Measurements from ENCODE around the gene PACS1.
"Not testable (repeated sequence)": the region's sequence is repeated elsewhere in the genome, so short reads cannot be mapped to it uniquely, and the experiment has no call there.

The PACS1 gene

DNA sequence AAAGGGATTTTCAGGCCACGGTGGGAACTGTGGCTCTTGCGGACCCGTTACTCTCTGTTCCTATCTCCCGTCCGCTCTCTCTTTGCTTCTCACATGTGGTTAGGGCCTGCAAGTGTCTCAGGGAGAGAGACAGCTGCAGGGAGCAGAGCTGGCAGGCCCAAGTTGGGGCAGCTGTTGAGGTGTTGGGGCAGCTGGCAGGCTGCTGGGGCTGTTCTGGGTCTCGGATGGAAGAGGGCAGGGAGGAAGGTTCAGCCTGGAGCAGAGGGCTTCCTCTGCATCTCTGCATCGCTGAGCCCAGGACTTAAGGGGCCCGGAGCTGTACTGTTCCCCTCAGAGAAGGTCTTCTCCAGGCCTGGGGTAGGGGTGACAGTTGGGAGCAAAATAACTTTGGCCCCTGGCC, 205.3 kb downstream of the PACS1 start:
- DNase-seq (ENCODE audit: low read depth in 2 of 2): no peak

DNA sequence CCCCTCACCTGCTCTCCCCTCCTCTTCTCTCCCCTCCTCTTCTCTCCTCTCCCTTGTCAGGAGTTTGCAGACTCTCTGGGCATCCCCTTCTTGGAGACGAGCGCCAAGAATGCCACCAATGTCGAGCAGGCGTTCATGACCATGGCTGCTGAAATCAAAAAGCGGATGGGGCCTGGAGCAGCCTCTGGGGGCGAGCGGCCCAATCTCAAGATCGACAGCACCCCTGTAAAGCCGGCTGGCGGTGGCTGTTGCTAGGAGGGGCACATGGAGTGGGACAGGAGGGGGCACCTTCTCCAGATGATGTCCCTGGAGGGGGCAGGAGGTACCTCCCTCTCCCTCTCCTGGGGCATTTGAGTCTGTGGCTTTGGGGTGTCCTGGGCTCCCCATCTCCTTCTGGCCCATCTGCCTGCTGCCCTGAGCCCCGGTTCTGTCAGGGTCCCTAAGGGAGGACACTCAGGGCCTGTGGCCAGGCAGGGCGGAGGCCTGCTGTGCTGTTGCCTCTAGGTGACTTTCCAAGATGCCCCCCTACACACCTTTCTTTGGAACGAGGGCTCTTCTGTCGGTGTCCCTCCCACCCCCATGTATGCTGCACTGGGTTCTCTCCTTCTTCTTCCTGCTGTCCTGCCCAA, 206.0 kb downstream of the PACS1 start:
- no peak for DNase-seq (ENCODE audit: low read depth in 2 of 2)

DNA sequence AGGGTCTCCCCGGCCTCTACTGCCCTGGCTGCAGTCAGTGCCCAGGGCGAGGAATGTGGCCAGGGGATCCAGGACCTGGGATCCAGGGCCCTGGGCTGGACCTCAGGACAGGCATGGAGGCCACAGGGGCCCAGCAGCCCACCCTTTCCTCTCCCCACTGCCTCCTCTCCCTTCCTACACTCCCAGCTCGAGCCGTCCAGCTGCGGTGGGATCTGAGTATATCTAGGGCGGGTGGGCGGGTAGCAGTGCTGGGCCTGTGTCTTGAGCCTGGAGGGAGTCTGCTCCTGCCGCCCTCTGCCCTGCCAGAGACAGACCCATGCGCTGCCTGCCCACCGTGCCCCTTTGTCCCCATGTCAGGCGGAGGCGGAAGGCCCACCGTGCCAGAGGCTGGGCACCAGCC, 206.5 kb downstream of the PACS1 start:
- DNase-seq (ENCODE audit: low read depth in 2 of 2): not testable (repeated sequence)

DNA sequence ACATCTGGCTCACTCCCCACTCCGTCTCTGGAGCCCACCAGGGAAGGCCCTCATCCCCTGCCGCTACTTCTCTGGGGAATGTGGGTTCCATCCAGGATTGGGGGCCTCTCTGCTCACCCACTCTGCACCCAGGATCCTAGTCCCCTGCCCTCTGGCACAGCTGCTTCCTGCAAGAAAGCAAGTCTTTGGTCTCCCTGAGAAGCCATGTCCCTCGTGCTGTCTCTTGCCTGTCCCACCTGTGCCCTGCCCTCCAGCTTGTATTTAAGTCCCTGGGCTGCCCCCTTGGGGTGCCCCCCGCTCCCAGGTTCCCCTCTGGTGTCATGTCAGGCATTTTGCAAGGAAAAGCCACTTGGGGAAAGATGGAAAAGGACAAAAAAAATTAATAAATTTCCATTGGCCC, 207.0 kb downstream of the PACS1 start:
- not testable (repeated sequence) for DNase-seq (ENCODE audit: low read depth in 2 of 2)

DNA sequence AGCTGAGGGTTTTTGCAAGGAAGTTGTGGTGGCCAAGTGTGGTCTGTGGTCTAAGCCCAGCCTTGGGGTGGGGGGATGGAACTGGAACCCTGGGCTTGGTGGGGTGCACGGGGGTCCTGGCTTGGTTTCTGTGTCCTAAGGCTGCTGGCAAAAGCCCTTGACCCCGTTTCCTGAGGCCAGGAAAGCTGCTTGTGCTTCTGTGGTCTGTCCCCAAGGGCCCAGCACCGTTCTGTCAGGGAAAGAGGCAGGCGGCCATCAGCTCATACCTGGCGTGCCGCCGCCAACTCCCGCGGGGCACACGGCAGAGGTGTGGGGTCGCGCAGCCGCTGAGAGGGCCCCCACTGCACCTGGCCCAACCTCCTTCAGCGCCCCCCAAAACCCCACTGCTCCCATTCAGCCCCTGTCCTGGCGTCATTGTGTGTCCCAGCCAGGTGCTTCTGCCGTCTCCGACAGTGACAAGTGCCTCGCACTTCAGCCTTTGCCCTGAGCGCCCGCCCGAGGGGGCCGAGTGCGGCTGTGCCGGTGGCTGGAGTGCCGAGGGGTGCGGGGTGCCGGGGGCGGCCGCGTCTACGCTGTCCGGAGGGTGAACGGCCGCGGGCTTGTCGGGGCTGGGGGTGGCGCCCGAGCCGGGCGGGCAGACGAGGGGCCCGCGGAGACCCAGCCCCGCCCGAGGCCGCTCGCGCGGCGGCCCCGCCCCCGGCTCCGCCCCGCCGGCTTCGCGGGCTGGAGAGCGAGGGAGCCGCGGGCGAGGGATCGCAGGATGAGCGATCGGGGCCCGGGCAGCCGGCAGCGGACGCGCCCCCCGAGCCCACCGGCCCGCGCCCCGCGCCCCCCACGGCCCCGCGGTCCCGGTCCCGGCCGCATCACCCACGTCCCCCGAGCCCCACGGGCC, 207.6 kb downstream of the PACS1 start, which contains the start of gene CNIH2:
Gene CNIH2 (plus strand): TSS at position 705 of the 892 bp plus-strand sequence. CDS start 282 bp downstream, outside the sequence.
- DNase-seq (ENCODE audit: low read depth in 2 of 2): no peak

DNA sequence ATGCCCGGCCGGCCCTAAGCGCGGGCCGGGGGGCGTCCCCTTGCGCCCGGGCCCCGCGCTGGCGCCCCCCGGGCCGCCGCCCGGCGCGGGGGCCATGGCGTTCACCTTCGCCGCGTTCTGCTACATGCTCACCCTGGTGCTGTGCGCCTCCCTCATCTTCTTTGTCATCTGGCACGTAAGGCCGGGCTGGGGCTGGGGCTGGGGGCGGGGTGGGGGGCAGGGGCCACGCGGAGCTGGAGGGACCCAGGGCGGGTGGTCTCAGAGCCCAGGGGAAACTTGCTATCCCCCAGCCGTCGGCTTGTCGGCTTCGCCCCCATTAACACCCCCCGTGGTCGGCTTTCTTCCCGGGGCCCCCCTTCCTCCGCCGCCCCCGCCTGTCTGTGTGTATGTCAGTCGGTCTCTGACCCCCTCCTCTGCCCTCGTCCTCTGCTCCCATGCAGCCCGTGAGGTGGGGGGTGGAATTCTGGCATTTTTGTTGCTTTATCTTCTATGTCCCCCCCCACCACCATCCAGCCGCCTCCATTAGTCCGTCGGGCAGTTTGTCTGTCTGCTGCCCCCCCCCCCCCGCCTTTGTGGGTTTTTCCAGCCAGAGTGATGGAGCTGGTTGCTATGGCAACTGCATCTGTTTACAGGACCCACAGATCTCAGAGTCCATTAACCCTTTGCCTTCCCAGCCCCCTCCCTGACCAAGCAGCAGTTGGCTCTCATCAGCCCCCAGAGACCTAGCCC, 208.5 kb downstream of the PACS1 start:
- DNase-seq (ENCODE audit: low read depth in 2 of 2): no peak

DNA sequence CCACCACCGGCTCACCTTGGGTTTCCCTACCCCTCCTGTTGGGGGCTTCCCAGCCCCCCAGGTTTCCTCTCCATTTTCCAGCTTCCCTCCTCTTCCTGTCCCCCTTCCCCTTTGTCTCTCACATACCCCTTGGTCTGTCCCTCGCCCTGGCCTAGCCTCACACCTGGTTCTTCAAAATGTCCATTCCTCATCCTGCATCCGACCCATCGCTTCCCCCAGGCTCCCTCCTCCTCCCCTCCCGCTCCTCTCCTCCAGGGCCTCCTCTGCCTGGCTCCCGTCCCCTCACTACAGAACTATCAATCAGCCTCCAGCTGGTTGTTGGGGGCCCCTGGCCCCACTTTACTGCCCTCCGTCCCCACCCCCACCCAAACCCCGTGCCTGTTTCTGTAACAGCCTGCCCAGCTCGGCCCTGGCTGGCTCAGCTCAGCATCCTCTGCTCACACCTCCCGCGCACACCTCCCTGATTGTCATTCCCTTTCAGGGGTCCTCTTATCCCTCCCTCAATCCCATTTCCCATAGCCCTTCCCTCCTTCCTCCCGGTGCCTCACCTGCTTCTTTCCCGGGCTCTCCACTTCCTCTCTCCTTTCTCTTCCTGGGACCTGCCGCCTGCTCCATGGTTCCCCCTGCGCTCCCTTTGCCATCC, 209.1 kb downstream of the PACS1 start:
- no peak for DNase-seq (ENCODE audit: low read depth in 2 of 2)

DNA sequence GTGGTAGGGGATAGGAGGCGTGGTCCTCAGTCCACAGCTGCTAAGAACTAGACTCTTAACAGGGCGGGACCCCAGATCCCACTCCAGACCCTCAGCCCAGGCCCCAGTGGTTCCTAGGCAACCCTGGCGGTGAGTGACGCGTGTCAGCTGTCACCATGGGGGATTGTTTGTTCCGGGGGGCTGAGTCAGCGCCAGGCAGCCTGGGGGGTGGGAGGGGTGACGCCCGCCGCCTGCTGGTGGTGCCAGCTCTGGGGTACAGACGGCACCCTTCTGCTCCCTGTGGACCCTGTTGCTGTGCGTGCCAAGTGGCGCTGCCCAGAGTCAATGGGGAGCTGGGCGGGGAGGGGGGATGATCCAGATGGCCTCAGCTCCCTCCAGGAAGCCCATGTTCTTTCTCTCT, 210.4 kb downstream of the PACS1 start:
- DNase-seq (ENCODE audit: low read depth in 2 of 2): no peak

DNA sequence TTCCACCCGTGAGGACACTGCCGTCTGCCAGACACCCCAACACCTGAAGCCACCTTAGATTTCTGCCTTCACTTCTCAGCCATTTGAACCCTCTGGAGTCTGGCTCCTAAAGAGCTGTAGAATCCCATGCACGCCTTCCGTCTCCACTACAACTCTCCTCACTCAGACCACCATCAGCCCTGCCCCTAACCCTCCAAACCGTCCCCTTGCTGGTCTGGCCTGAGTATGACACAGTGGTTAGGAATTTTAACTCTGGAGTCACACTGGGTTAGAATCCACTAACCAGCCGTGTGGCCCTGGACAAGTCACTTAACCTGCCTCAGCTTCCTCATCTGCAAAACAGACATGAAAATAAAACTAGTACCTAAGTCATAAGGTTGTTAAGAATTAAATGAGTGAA, 210.9 kb downstream of the PACS1 start:
- no peak for DNase-seq (ENCODE audit: low read depth in 2 of 2)

DNA sequence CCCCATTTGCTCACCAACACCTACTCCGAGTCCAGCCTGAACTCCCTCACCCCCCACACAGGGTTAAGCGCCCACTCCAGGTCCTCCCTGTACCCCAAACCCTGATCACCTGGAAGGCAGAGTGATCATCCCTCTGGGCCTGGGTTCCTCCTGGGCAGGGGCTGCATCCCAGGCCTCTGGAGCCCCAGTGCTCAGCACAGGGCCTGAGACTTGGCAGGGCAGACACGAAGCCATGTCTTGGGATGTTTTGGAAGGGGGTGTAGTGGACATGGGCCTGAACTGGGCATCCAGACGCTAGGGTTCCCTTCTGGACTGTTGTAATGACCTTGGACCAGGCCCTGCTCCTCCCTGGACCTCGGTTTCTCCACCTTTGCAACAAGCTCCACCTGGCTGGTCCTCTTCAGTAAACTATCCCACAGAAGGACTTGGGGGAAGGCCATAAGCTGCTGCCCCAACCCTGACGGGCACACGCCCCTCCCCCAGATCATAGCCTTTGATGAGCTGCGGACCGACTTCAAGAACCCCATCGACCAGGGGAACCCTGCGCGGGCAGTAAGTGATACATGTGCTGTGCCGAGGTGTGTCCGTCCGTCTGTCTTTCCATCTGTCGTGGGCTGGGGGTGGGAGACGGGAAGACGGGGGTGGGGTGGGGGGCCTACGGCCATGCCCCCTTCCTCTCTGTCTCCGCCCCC, 211.8 kb downstream of the PACS1 start:
- DNase-seq (ENCODE audit: low read depth in 2 of 2): no peak

DNA sequence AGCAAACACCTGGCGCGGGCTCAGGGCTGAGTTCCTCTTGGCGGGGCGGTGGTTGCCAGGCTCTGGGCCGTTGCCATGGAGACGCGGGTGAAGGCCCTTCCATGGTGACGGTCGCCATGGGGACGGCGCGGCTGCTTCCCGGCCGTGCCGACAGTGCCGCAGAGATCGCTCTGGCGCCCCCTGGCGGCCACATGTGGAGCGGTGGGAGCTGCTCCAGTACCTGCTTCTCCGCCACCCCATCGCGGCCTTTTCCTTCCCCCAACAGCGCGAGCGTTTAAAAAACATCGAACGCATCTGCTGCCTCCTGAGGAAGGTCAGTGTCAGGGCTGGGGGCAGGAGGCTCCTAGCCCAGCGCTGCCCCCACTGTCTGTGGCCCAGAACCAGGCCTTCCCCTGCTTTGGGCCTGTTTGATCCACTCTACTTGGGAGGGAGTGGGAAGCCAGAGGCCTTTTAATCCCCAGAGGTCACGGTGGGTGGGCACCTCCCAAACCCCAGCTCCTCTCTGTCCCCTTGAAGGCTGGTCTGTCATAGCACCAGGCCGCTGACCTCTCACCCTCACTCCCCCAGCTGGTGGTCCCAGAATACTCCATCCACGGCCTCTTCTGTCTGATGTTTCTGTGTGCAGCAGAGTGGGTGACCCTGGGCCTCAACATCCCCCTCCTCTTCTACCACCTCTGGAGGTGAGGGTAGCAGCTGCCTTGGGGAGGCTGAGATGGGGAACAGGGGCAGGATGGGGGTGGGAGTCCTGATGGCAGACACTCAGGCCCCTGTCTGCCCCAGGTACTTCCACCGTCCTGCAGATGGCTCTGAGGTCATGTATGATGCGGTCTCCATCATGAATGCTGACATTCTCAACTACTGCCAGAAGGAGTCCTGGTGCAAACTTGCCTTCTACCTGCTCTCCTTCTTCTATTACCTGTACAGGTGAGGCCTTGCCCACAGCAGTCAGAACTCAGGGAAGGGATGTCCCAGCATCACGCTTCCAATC, 212.7 kb downstream of the PACS1 start:
- peak; percentile 94 for DNase-seq (ENCODE audit: low read depth in 2 of 2)

DNA sequence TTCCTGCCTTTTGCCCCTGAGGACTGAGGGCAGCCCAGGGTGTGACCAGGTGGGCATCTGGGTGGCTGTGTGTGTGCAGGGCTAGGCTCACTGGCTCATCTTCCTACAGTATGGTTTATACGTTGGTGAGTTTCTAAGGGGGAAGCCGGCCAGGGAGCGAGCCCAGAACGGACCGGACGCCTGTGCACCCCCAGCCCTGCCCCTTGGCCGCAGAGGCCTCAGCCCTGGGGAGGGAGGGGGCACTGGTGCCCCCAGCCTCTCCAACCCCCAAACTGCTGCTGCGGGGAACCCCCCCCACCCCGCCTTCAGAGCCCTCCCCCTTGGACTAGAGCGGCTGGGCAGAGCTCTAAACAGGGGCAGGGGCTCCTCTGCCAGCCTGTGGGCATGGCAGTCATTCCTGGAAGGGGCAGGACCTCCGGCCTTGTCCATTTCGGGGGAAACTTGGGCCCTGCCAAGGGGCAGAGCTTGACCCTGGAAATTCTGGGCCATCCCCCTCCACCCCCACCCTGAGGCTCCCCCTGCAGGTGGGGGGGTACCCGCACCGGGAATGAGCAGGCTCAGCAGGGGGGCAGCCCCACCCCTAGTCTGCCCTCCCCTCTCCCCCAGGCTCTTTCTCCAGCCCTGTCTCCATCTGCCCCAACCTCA, 213.5 kb downstream of the PACS1 start:
- DNase-seq (ENCODE audit: low read depth in 2 of 2): no peak

DNA sequence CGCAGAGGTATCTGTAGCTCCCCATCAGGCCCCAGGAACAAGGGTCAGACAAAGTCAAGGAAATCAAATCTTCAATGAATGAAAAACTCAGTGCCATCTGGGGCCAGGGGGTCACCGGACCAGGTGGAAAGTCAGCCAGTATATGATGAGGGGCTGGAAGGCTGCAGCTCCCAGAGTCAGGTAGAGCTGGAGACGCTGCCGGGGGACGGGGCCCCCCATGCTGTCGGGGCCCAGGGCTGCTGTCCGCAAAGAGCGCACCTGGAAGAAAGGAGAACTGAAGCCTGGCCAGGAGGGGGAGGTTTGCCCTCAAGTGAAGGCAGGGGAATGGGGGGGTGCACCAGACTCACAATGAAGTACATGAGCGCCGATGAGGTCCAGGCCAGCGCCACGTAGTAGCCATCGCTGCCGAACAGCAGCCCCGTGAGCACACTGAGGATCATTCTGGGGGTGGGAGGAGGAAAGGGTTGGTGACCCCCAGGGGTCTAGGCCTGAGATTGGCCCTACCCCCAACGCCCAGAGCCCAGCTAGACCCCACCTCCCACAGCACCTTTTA, 214.5 kb downstream of the PACS1 start:
- no peak for DNase-seq (ENCODE audit: low read depth in 2 of 2)

DNA sequence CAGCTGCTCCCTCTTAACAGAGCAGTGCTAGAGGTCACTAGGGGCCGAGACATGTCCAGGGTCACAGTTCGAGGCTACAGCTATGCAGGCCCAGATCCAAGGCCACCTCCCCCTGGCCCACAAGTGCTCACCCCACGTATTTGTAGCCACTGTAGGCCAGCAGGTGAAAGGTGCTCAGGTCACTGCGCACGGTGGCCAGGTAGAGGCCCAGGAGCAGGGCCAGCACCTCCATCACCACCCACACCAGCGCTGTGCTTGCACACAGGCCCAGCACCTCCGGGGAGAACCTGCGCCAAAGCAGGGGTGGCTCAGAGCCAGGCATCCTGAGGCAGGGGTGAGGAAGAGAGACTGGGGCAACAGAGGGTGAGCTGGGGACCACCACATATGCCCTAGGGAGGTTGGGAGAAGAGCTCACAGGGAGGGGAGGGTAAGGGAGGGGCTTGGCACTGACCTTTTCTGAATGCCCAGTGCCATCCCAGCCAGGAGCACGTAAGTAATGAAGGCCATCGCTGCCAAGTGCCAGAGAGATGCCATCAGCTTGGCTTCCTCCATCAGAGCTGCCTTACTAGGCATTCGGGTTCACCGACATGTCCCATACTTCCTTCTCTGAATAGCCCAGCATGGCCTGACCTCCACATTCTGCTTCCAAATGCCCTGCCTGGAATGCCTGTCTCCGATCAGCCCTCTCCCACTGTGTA, 215.3 kb downstream of the PACS1 start:
- DNase-seq (ENCODE audit: low read depth in 2 of 2): no peak

DNA sequence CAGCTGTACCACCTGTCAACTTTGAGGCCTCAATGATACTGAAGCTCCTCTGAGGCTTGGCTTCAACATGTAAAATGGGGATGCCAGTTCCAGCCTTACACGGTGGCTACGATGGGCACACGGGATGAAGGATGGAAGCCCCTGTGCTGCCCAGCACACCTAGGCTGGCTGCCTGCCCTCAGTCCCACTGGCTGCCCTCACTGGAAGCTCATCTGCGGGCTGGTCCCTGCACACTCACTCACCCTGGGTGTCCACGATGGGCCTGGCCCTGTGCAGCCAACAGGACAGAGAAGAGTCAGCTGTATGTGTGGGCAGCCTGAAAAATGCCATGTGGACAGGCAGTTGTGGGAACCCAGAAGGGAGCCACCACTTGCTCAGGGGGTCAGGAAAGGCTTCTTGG, 216.6 kb downstream of the PACS1 start:
- no peak for DNase-seq (ENCODE audit: low read depth in 2 of 2)

DNA sequence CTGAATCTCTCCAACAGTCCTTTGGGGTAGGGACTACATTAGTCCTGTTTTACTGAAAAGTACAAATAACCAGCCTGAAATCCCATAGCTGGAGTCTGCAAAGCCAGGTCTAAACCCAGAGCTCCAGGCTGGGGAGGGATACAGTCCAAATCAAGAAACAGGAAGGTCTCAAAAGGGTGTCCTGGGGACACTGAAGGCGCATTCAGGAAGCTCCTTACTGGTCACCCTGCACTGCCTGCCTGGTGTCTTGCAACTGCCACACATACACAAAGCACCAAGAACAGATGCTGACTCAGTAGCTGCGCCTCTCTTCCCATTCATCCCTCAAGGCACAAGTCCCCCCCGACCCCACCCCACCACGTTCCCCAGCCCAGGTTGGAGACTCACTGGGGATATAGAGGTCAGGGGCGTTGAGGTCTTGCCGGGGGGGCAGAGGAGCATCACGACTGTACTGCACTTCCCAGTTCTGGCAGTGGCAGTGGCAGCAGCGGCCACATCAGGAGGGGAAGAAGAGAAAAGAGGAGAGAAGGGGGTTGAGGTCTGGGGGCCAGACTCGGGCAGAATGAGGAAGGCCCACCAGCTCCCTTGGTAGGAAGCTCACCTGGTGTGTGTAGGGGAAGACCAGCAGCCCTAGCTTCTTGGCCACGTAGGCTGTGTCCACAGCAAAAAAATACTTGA, 217.3 kb downstream of the PACS1 start:
- DNase-seq (ENCODE audit: low read depth in 2 of 2): no peak

DNA sequence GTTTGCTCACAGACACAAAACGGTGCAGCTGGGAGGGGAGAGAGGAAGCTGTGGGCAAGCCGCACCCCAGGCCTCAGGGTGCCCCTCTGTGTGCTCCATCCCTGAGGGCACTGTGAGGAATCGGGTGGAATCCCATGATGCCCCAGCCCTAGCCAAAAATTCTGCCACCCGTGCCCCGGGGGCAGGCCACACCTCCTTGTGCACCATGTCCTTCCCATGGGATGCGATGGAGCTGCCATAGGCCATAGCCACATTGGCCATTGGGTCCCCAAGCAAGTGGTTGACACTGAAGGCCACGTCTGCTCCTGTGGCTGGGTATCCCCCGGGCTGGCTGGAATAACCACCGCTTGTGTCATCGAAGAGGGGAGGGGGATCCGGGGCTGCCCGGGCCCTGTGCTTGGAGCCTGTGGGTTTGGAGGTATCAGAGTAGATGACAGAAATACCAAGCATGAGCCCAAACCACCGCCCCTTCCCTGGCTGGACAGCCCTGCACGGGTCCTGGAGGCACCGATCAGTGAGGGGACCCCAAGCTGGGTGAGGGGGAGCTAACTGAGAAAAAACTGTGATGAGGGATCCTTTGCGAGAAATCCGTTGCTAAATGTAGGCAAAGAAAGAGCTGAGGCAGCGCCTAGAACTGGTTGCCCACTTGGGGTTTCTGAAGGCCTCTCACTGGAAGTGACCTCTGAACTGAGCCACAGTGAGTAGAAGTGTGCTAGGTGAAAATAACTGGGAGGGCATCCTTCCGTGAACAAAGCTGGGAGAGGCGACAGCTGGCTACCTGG, 218.0 kb downstream of the PACS1 start:
- no peak for DNase-seq (ENCODE audit: low read depth in 2 of 2)
